PC-3 (cell line): ENCODE data around the gene SYTL1. TPM values are rescaled to one million over a fixed set of nuclear protein-coding genes. Genes with fewer than 3 reads are reported as not detected.
A peak's percentile ranks its signal among the peaks of the same experiment; 100 is the strongest.

ENCODE experiments used
- ATAC-seq: fragments of 200-7000 bp; cut with Tn5 transposase; 2 replicates; pipeline ENCODE4 v1.9.1; 2020; ENCODE audit warnings: mild to moderate bottlenecking, moderate library complexity
- BruUV-seq: library from RNA; stranded (reverse); fragments of 400-500 nt; replicated peaks from 2 replicates; lab custom pipeline; 2021; lab: Mats Ljungman, UMichigan
- CTCF ChIA-PET: fragments of 300-600 bp; sonication (Branson Sonifier 250); formaldehyde crosslinking; loops from one replicate; lab custom pipeline; 2022; ENCODE audit warnings: antibody characterized with exemption; lab: Charles Lee
- POLR2A ChIA-PET: fragments of 300-600 bp; sonication (Branson Sonifier 250); formaldehyde crosslinking; loops from one replicate; lab custom pipeline; 2022; ENCODE audit warnings: antibody characterized with exemption; ENCODE audit not compliant: unreplicated experiment; lab: Charles Lee
- DNase-seq: peaks from one replicate; pipeline ENCODE4 v3.0.0-alpha.2; 2015
- H2AFZ ChIP-seq: fragments of 300-600 bp; sonication (generic); 2 replicates; pipeline ENCODE4 v1.6.0; 2016; ENCODE audit warnings: antibody characterized with exemption, low read length
- H3F3A ChIP-seq: fragments of 300-600 bp; sonication (generic); one replicate; pipeline ENCODE4 v1.6.0; 2017; ENCODE audit warnings: antibody characterized with exemption, low read length, control low read depth, mild to moderate bottlenecking; ENCODE audit not compliant: unreplicated experiment
- H3K27ac ChIP-seq: fragments of 300-600 bp; sonication (generic); 2 replicates; pipeline ENCODE4 v1.5.1; 2016; ENCODE audit warnings: mild to moderate bottlenecking, low read length
- H3K27me3 ChIP-seq: fragments of 300-600 bp; sonication (generic); 2 replicates; pipeline ENCODE4 v1.6.1; 2016; ENCODE audit warnings: low read length, mixed read lengths
- H3K36me3 ChIP-seq: fragments of 300-600 bp; sonication (generic); 2 replicates; pipeline ENCODE4 v1.6.1; 2016; ENCODE audit warnings: low read depth, mixed run types, low read length, mixed read lengths
- H3K4me1 ChIP-seq: fragments of 300-600 bp; sonication (generic); 2 replicates; pipeline ENCODE4 v1.5.1; 2016; ENCODE audit warnings: low read length; ENCODE audit not compliant: insufficient read depth
- H3K4me2 ChIP-seq: fragments of 300-600 bp; sonication (generic); 2 replicates; pipeline ENCODE4 v1.6.0; 2016; ENCODE audit warnings: low read length
- H3K4me3 ChIP-seq: fragments of 300-600 bp; sonication (generic); 2 replicates; pipeline ENCODE4 v1.5.1; 2016; ENCODE audit warnings: mild to moderate bottlenecking, low read length, mixed read lengths
- H3K79me2 ChIP-seq: fragments of 300-600 bp; sonication (generic); 2 replicates; pipeline ENCODE4 v1.6.1; 2017; ENCODE audit warnings: low read length, mixed read lengths
- H3K9ac ChIP-seq: fragments of 300-600 bp; sonication (generic); 2 replicates; pipeline ENCODE4 v1.6.0; 2016; ENCODE audit warnings: mild to moderate bottlenecking, low read length
- H3K9me2 ChIP-seq: fragments of 300-600 bp; sonication (generic); replicated peaks from 2 replicates; pipeline ENCODE4 v1.6.1; 2016; ENCODE audit warnings: mixed run types, low read length, mixed read lengths
- H3K9me3 ChIP-seq: fragments of 300-600 bp; sonication (generic); 2 replicates; pipeline ENCODE4 v1.6.1; 2016; ENCODE audit warnings: low read length, mixed read lengths
- H4K20me1 ChIP-seq: fragments of 300-600 bp; sonication (generic); 2 replicates; pipeline ENCODE4 v1.6.1; 2016; ENCODE audit warnings: low read length, mixed read lengths
- EZH2 ChIP-seq: fragments of 300-600 bp; sonication (generic); IDR thresholded peaks from one replicate; pipeline ENCODE4 v1.6.1; 2017; ENCODE audit warnings: antibody characterized with exemption, mild to moderate bottlenecking, low read length; ENCODE audit not compliant: unreplicated experiment
- EZH2phosphoT487 ChIP-seq: fragments of 300-600 bp; sonication (generic); IDR thresholded peaks from 2 replicates; pipeline ENCODE4 v1.6.1; 2018; ENCODE audit warnings: mild to moderate bottlenecking, antibody characterized with exemption, low read length, borderline replicate concordance
- intact Hi-C: fragments of 100-400 bp; cut with micrococcal nuclease; formaldehyde crosslinking; loops from 2 replicates; pipeline ENCODE4 v1.9.0; 2023
- total RNA-seq: library from RNA; depleted of rRNA; stranded (reverse); fragments of >200 nt; gene quantifications from 2 replicates; pipeline ENCODE4 v1.2.3, GENCODE V29; 2014
- TF ChIP-seq, protein P1 (sequence below): fragments of 300-600 bp; sonication (generic); conservative IDR thresholded peaks from 2 replicates; pipeline ENCODE4 v1.5.1; 2017; ENCODE audit warnings: antibody characterized with exemption, low read depth, mild to moderate bottlenecking, low read length

Gene SYTL1
- total RNA-seq, 1 experiment from 2014 or later: 26.8 TPM

DNA sequence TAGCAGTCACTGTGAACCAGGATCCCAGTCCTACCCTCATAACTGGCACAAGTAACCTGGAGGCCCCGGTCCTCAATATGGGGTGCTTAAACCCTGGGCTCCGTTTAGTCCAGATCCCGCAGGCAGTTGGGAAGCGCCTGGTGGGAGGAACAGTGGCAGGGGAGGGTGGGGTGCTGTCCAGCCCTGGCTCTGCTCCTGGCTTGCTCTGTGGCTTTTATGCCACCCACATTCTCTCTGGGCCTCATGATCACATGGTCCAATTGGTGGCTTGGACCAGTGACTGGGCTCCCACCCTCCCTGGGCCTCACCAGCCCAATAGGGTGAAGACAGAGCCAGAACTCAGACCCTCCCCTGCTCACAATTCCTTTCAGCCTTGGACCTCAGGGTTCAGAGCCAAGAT lies 38.4 kb downstream of the SYTL1 start:
- no TSS peak for BruUV-seq
- ATAC-seq (no peak), DNase-seq (no peak)
- H3K79me2 ChIP-seq: no peaks in the 10 kb centered on the region
- H3K36me3 ChIP-seq: no peaks in the 10 kb centered on the region
- H3K4me3 ChIP-seq: no peak overlapping the region
- H2AFZ ChIP-seq: no peak overlapping the region
- no peak for TF ChIP-seq EZH2
- no peak for TF ChIP-seq EZH2phosphoT487
- TF ChIP-seq, protein P1, sequence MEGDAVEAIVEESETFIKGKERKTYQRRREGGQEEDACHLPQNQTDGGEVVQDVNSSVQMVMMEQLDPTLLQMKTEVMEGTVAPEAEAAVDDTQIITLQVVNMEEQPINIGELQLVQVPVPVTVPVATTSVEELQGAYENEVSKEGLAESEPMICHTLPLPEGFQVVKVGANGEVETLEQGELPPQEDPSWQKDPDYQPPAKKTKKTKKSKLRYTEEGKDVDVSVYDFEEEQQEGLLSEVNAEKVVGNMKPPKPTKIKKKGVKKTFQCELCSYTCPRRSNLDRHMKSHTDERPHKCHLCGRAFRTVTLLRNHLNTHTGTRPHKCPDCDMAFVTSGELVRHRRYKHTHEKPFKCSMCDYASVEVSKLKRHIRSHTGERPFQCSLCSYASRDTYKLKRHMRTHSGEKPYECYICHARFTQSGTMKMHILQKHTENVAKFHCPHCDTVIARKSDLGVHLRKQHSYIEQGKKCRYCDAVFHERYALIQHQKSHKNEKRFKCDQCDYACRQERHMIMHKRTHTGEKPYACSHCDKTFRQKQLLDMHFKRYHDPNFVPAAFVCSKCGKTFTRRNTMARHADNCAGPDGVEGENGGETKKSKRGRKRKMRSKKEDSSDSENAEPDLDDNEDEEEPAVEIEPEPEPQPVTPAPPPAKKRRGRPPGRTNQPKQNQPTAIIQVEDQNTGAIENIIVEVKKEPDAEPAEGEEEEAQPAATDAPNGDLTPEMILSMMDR: no peak
- no peak overlapping the region for H3K27ac ChIP-seq
- no peak overlapping the region for H3K9ac ChIP-seq
- no peak overlapping the region for H3K4me2 ChIP-seq
- ChIA-PET POLR2A (no interaction called here), CTCF (no interaction called here)
- no peaks in the 10 kb centered on the region for H4K20me1 ChIP-seq
- no peaks in the 10 kb centered on the region for H3K9me2 ChIP-seq
- no peaks in the 10 kb centered on the region for H3F3A ChIP-seq
- no peaks in the 10 kb centered on the region for H3K27me3 ChIP-seq
- no peaks in the 10 kb centered on the region for H3K9me3 ChIP-seq
- no peaks in the 10 kb centered on the region for H3K4me1 ChIP-seq
- intact Hi-C loops: no loop called here

DNA sequence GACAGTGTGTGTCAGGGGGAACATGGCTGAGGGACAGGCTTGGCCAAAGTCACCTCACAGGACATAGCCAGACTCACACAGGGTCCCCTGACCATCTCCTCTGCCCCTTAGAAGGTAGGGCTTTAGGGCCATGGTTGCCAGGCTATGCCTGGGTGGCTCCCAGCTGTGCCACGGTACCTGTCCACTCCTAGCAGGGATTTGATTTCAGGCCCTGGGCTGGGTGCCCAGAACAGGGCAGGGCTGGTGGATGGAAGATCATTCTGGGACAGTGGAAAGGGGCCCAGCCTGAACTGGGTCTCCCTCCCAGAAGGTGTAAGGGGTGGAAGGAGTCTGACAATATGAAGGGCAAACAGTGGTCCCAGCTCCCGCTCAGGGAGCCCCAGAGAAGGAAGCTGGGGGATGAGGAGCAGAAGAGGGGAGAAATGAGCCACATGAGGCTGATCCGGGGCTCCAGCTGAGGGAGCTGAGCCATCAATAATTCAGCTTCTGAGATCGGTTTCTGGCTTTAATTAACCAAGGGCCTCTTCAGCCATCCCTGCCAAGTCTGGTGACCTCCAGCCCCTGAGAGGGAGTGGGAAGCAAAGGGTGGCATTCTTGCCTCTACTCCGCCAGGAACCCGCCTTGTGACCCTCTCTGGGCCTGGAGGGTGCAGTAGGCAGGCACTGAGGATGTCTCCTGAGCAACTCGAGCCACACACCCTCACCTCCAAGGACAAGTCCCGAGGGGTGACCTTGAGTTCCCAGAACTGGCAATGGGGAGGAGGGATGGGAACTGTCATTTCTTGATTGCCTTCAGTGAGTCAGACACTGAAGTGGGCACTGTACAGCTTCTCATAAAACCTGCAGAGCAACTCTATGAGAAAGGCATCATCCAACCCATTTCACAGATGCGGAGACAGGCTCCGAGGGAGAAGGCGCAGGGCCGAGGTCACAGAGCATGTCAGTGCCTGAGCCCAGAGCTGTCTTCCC lies 39.2 kb downstream of the SYTL1 start:
- H3K9ac ChIP-seq: no peak overlapping the region
- H2AFZ ChIP-seq: no peak overlapping the region
- H3K9me3 ChIP-seq: no peaks in the 10 kb centered on the region
- ChIA-PET POLR2A (no interaction called here), CTCF (no interaction called here)
- no peaks in the 10 kb centered on the region for H4K20me1 ChIP-seq
- no peaks in the 10 kb centered on the region for H3F3A ChIP-seq
- no peak for ATAC-seq
- H3K27me3 ChIP-seq: no peaks in the 10 kb centered on the region
- DNase-seq: peak; percentile 26
- no peaks in the 10 kb centered on the region for H3K36me3 ChIP-seq
- no peak overlapping the region for H3K27ac ChIP-seq
- H3K79me2 ChIP-seq: no peaks in the 10 kb centered on the region
- H3K9me2 ChIP-seq: no peaks in the 10 kb centered on the region
- no peaks in the 10 kb centered on the region for H3K4me1 ChIP-seq
- BruUV-seq: no TSS peak
- intact Hi-C loops: no loop called here
- no peak overlapping the region for H3K4me3 ChIP-seq
- no peak overlapping the region for H3K4me2 ChIP-seq
- no peak for TF ChIP-seq EZH2phosphoT487

DNA sequence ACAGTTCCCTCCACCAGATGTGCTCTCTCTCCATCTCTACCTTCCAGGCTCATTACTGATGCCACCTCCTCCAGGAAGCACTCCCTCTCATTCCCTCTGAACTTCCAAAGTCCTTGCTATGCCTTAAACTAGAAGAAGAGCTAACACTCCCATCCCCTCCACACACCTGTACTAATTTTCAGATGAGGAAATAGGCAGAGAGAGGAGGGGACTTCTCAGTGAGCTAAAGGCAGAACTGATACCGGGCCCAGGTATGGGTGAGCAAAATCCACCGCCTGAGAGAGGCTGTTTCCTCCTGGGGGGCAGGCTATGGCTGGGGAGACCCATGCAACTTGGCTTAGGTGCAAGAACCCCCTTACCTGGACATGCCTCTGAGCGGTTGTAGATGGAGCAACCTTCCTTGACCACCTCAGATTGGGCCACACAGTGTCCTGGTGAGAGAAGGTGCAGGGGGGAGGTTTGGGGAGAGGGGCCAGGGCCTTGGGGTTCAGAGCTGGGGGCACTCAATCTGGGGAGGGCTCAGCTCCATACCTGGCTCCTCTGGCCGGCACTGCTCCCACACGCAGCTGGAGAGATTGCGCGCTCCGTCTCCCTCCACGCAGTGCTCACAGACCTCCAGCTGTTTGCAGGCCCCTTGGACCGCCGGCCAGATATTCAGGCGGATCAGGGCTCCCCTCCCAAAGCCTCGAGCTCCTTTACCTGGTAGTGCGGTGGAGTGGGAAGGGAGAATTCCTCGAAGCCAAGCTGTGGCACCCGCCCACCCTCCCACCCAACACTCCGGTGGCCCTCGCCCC lies 40.3 kb downstream of the SYTL1 start:
- H4K20me1 ChIP-seq: no peaks in the 10 kb centered on the region
- ChIA-PET CTCF (no interaction called here), POLR2A (no interaction called here)
- TF ChIP-seq EZH2phosphoT487: no peak
- TF ChIP-seq, protein P1: no peak
- no peak for TF ChIP-seq EZH2
- no TSS peak for BruUV-seq
- intact Hi-C loops: no loop called here
- no peaks in the 10 kb centered on the region for H3K9me2 ChIP-seq
- H3K9ac ChIP-seq: no peak overlapping the region
- DNase-seq: no peak
- H3K79me2 ChIP-seq: no peaks in the 10 kb centered on the region
- H3K4me3 ChIP-seq: no peak overlapping the region
- no peaks in the 10 kb centered on the region for H3K9me3 ChIP-seq
- H3K27me3 ChIP-seq: no peaks in the 10 kb centered on the region
- no peaks in the 10 kb centered on the region for H3K4me1 ChIP-seq
- no peak overlapping the region for H3K4me2 ChIP-seq
- H3K27ac ChIP-seq: no peak overlapping the region
- no peak for ATAC-seq
- H3F3A ChIP-seq: no peaks in the 10 kb centered on the region
- no peak overlapping the region for H2AFZ ChIP-seq
- no peaks in the 10 kb centered on the region for H3K36me3 ChIP-seq
